NK-92 (cell line): Measurements from ENCODE around the gene IGFBP2.

Experiments
- DNase-seq: peaks from one replicate; lab custom pipeline; 2025; ENCODE audit not compliant: unreplicated experiment; lab: John Stamatoyannopoulos, UW

The IGFBP2 gene

GRCh38 chr2:216636551-216637450 lies 3.6 kb downstream of the IGFBP2 start:
- no peak for DNase-seq

- no peak for DNase-seq
These were observed 4.3 kb downstream of the IGFBP2 start for GRCh38 chr2:216637472-216637871.

GRCh38 chr2:216643986-216644659 lies 10.9 kb downstream of the IGFBP2 start:
- DNase-seq, result no peak

GRCh38 chr2:216644842-216645635 lies 11.8 kb downstream of the IGFBP2 start:
- DNase-seq, result no peak

GRCh38 chr2:216645636-216645950 lies 12.4 kb downstream of the IGFBP2 start:
- no peak for DNase-seq

- no peak for DNase-seq
These were observed 12.9 kb downstream of the IGFBP2 start for GRCh38 chr2:216646116-216646515.

GRCh38 chr2:216648105-216648504 lies 14.9 kb downstream of the IGFBP2 start:
- DNase-seq, result no peak

- no peak for DNase-seq
These were observed 16.4 kb downstream of the IGFBP2 start for GRCh38 chr2:216649574-216649973.

GRCh38 chr2:216650626-216651257 lies 17.5 kb downstream of the IGFBP2 start:
- DNase-seq, result no peak

GRCh38 chr2:216651351-216651881 lies 18.2 kb downstream of the IGFBP2 start:
- no peak for DNase-seq

GRCh38 chr2:216652566-216652965 lies 19.3 kb downstream of the IGFBP2 start:
- no peak for DNase-seq

GRCh38 chr2:216653093-216653799 lies 20.0 kb downstream of the IGFBP2 start:
- DNase-seq, result no peak

- no peak for DNase-seq
These were observed 20.7 kb downstream of the IGFBP2 start for GRCh38 chr2:216653931-216654365.

GRCh38 chr2:216654528-216655052 lies 21.4 kb downstream of the IGFBP2 start:
- DNase-seq, result no peak

GRCh38 chr2:216657086-216657855 lies 24.1 kb downstream of the IGFBP2 start:
- DNase-seq, result no peak

GRCh38 chr2:216657980-216658379 lies 24.8 kb downstream of the IGFBP2 start:
- DNase-seq, result no peak

GRCh38 chr2:216658757-216659156 lies 25.5 kb downstream of the IGFBP2 start:
- no peak for DNase-seq

- DNase-seq, result no peak
These were observed 26.1 kb downstream of the IGFBP2 start for GRCh38 chr2:216659276-216659675.

- no peak for DNase-seq
These were observed 27.3 kb downstream of the IGFBP2 start for GRCh38 chr2:216660496-216660895.
